KMS-11 (cell line): Measurements from ENCODE around the gene CELF4.

Source experiments
- H2AFZ ChIP-seq: fragments of 200-600 bp; sonication (generic); 2 replicates; pipeline ENCODE4 v1.6.1; 2016; ENCODE audit warnings: antibody characterized with exemption, mixed run types, low read depth
- H3K27ac ChIP-seq: fragments of 200-600 bp; sonication (generic); 2 replicates; pipeline ENCODE4 v1.6.1; 2016; ENCODE audit warnings: mild to moderate bottlenecking, mixed run types
- H3K27me3 ChIP-seq: fragments of 200-600 bp; sonication (generic); 2 replicates; pipeline ENCODE4 v1.6.1; 2017; ENCODE audit warnings: mild to moderate bottlenecking, low read depth, mixed run types, moderate library complexity; ENCODE audit not compliant: insufficient read depth
- H3K36me3 ChIP-seq: fragments of 200-600 bp; sonication (generic); 2 replicates; pipeline ENCODE4 v1.6.1; 2017; ENCODE audit warnings: mild to moderate bottlenecking, mixed run types; ENCODE audit not compliant: insufficient read depth
- H3K4me1 ChIP-seq: fragments of 200-600 bp; sonication (generic); 2 replicates; pipeline ENCODE4 v1.6.1; 2016; ENCODE audit warnings: mild to moderate bottlenecking, low read depth, mixed run types; ENCODE audit not compliant: poor library complexity, severe bottlenecking
- H3K4me2 ChIP-seq: fragments of 200-600 bp; sonication (generic); 2 replicates; pipeline ENCODE4 v1.7.0; 2016; ENCODE audit warnings: mild to moderate bottlenecking, mixed run types
- H3K4me3 ChIP-seq: fragments of 200-600 bp; sonication (generic); IDR thresholded peaks from 2 replicates; pipeline ENCODE4 v1.6.1; 2017; ENCODE audit warnings: low read depth, low read length, mixed read lengths; ENCODE audit not compliant: insufficient read depth
- H3K79me2 ChIP-seq: fragments of 200-600 bp; sonication (generic); 2 replicates; pipeline ENCODE4 v1.6.1; 2016; ENCODE audit warnings: low read depth, mixed run types; ENCODE audit not compliant: insufficient read depth
- H3K9ac ChIP-seq: fragments of 200-600 bp; sonication (generic); 2 replicates; pipeline ENCODE4 v1.6.1; 2016; ENCODE audit warnings: mild to moderate bottlenecking, mixed run types
- H4K20me1 ChIP-seq: fragments of 200-600 bp; sonication (generic); 2 replicates; pipeline ENCODE4 v1.6.1; 2016; ENCODE audit warnings: mild to moderate bottlenecking, mixed run types; ENCODE audit not compliant: insufficient read depth
- CTCF ChIP-seq: fragments of 200-600 bp; sonication (generic); conservative IDR thresholded peaks from 2 replicates; pipeline ENCODE4 v1.6.1; 2017; ENCODE audit warnings: low read depth, mild to moderate bottlenecking, antibody characterized with exemption, low read length, moderate library complexity, mixed read lengths

The CELF4 gene

GRCh38 chr18:37270038-37270665 lies 295.4 kb downstream of the CELF4 start:
- no peaks in the 10 kb centered on the region for H3K36me3 ChIP-seq
- H2AFZ ChIP-seq = no peak overlapping the region
- no peak overlapping the region for H3K9ac ChIP-seq
- H3K27ac ChIP-seq = no peak overlapping the region
- H4K20me1 ChIP-seq = no peaks in the 10 kb centered on the region
- no peak overlapping the region for H3K4me2 ChIP-seq
- H3K27me3 ChIP-seq = no peaks in the 10 kb centered on the region
- no peak for TF ChIP-seq CTCF
- no peaks in the 10 kb centered on the region for H3K4me1 ChIP-seq
- no peak overlapping the region for H3K4me3 ChIP-seq
- no peaks in the 10 kb centered on the region for H3K79me2 ChIP-seq

- Histone ChIP-seq H3K27ac (no peak overlapping the region), H3K79me2 (no peaks in the 10 kb centered on the region), H2AFZ (no peak overlapping the region), H3K4me3 (no peak overlapping the region), H3K9ac (no peak overlapping the region), H4K20me1 (no peaks in the 10 kb centered on the region), H3K4me2 (no peak overlapping the region), H3K27me3 (no peaks in the 10 kb centered on the region), H3K4me1 (no peaks in the 10 kb centered on the region), H3K36me3 (no peaks in the 10 kb centered on the region)
- 0 out of 2 replicates have a peak, but pooled peaks have one; percentile 9 for TF ChIP-seq CTCF
Measured at GRCh38 chr18:37266290-37266689, 299.3 kb downstream of the CELF4 start.

- H3K27ac ChIP-seq = no peak overlapping the region
- no peak overlapping the region for H3K9ac ChIP-seq
- H3K79me2 ChIP-seq = no peaks in the 10 kb centered on the region
- no peaks in the 10 kb centered on the region for H3K27me3 ChIP-seq
- H3K4me2 ChIP-seq = no peak overlapping the region
- no peak overlapping the region for H2AFZ ChIP-seq
- no peak overlapping the region for H3K4me3 ChIP-seq
- no peak for TF ChIP-seq CTCF
- H4K20me1 ChIP-seq = no peaks in the 10 kb centered on the region
- no peaks in the 10 kb centered on the region for H3K4me1 ChIP-seq
- no peaks in the 10 kb centered on the region for H3K36me3 ChIP-seq
Measured at GRCh38 chr18:37265382-37265781, 300.2 kb downstream of the CELF4 start.

- Histone ChIP-seq H4K20me1 (no peaks in the 10 kb centered on the region), H3K9ac (no peak overlapping the region), H3K27ac (no peak overlapping the region), H3K27me3 (no peaks in the 10 kb centered on the region), H3K4me2 (no peak overlapping the region), H3K4me3 (no peak overlapping the region), H3K36me3 (no peaks in the 10 kb centered on the region), H2AFZ (no peak overlapping the region), H3K4me1 (no peaks in the 10 kb centered on the region), H3K79me2 (no peaks in the 10 kb centered on the region)
- no peak for TF ChIP-seq CTCF
Measured at GRCh38 chr18:37264956-37265355, 300.6 kb downstream of the CELF4 start.
